Measurements from ENCODE around the gene SDF2L1.
"Not testable (repeated sequence)": the region's sequence is repeated elsewhere in the genome, so short reads cannot be mapped to it uniquely, and the experiment has no call there.

Gene SDF2L1

GRCh38 chr22:21641789-21642583, at the start of gene SDF2L1:
TSS of gene SDF2L1 (plus strand) at chr22:21642302. CDS start at chr22:21642337, 35 bp downstream.
- DNase-seq, result peak; percentile 99

- no peak for DNase-seq
These were observed 49.7 kb upstream of the SDF2L1 start for GRCh38 chr22:21592422-21592821.

- no peak for DNase-seq
These were observed 48.5 kb upstream of the SDF2L1 start for GRCh38 chr22:21593406-21594232.

GRCh38 chr22:21594865-21595452, 47.1 kb upstream of the SDF2L1 start:
- no peak for DNase-seq

- not testable (repeated sequence) for DNase-seq
These were observed 45.6 kb upstream of the SDF2L1 start for GRCh38 chr22:21596356-21597135.

GRCh38 chr22:21598302-21598701, 43.8 kb upstream of the SDF2L1 start:
- no peak for DNase-seq

- DNase-seq, result no peak
These were observed 42.8 kb upstream of the SDF2L1 start for GRCh38 chr22:21599053-21599893.

GRCh38 chr22:21602579-21602978, 39.5 kb upstream of the SDF2L1 start:
- no peak for DNase-seq

- no peak for DNase-seq
These were observed 38.1 kb upstream of the SDF2L1 start for GRCh38 chr22:21603973-21604372.

GRCh38 chr22:21605887-21606564, 36.1 kb upstream of the SDF2L1 start:
- DNase-seq, result no peak

- DNase-seq, result no peak
These were observed 35.3 kb upstream of the SDF2L1 start for GRCh38 chr22:21606775-21607174.

GRCh38 chr22:21609556-21610157, 32.4 kb upstream of the SDF2L1 start:
- DNase-seq, result not testable (repeated sequence)

GRCh38 chr22:21611210-21611977, 30.7 kb upstream of the SDF2L1 start:
- DNase-seq, result no peak

- DNase-seq, result no peak
These were observed 29.2 kb upstream of the SDF2L1 start for GRCh38 chr22:21612858-21613257.

- DNase-seq, result no peak
These were observed 28.4 kb upstream of the SDF2L1 start for GRCh38 chr22:21613553-21614233.

GRCh38 chr22:21615731-21616130, 26.4 kb upstream of the SDF2L1 start:
- no peak for DNase-seq

- DNase-seq, result not testable (repeated sequence)
These were observed 24.8 kb upstream of the SDF2L1 start for GRCh38 chr22:21617337-21617736.

- no peak for DNase-seq
These were observed 21.1 kb upstream of the SDF2L1 start for GRCh38 chr22:21621025-21621424.

Measured in CD4-positive, alpha-beta T cell treated with Interferon gamma for 1 hour (primary cell).